Cardiac muscle cell (in vitro differentiated cells and primary cell): ENCODE measurements around the gene GLCCI1. TPM values are rescaled to one million over a fixed set of nuclear protein-coding genes. Genes with fewer than 3 reads are reported as not detected.
"Not testable (repeated sequence)": the region's sequence is repeated elsewhere in the genome, so short reads cannot be mapped to it uniquely, and the experiment has no call there.

Source experiments
- DNase-seq, 2 donors: peaks; one replicate each; pipeline versions ENCODE4 v3.0.0 to v3.0.0-alpha.2; 2010 to 2017; ENCODE audit warnings: low read depth in 1 of 2, low spot score in 1 of 2
- H3K27ac ChIP-seq: fragments of 200-600 bp; sonication (generic); 2 replicates; pipeline ENCODE4 v1.5.1; 2016
- H3K27me3 ChIP-seq: fragments of 200-600 bp; sonication (generic); 2 replicates; pipeline ENCODE4 v1.6.0; 2016; ENCODE audit warnings: control low read depth
- H3K36me3 ChIP-seq: fragments of 200-600 bp; sonication (generic); 2 replicates; pipeline ENCODE4 v1.5.1; 2016; ENCODE audit warnings: control low read depth
- H3K4me1 ChIP-seq: fragments of 200-600 bp; sonication (generic); 2 replicates; pipeline ENCODE4 v1.8.1; 2017; ENCODE audit warnings: low read depth, mild to moderate bottlenecking, mixed run types
- H3K4me3 ChIP-seq: fragments of 200-600 bp; sonication (generic); 2 replicates; pipeline ENCODE4 v1.5.1; 2016; ENCODE audit warnings: mild to moderate bottlenecking
- H3K9me3 ChIP-seq: fragments of 200-600 bp; sonication (generic); 2 replicates; pipeline ENCODE4 v1.5.1; 2017; ENCODE audit warnings: low read depth, mild to moderate bottlenecking, control low read depth
- CTCF ChIP-seq: IDR thresholded peaks from 2 replicates; pipeline ENCODE4 v1.5.1; 2012; ENCODE audit warnings: low read depth, mild to moderate bottlenecking, low read length
- polyA plus RNA-seq: library from polyadenylated mRNA; unstranded; fragments of >200 nt; fragmentation: Nextera tagmentation; extraction: Ambion mirVana; gene quantifications from 2 replicates; pipeline ENCODE4 v1.2.1, GENCODE V29; 2016
- total RNA-seq: library from RNA; depleted of rRNA; stranded (reverse); fragments of >200 nt; gene quantifications from 2 replicates; pipeline ENCODE4 v1.2.3, GENCODE V29; 2016

GLCCI1 gene
- total and polyA plus RNA-seq, 2 experiments from 2014 or later, result 8.6 to 16.4 TPM

GRCh38 chr7:7989133-7989532, 20.5 kb downstream of the GLCCI1 start:
- TF ChIP-seq CTCF, result no peak
- no peaks in the 10 kb centered on the region for H3K9me3 ChIP-seq
- H3K36me3 ChIP-seq, result no peaks in the 10 kb centered on the region
- H3K4me1 ChIP-seq, result peaks cover 9% of the 10 kb centered on the region
- no peaks in the 10 kb centered on the region for H3K27me3 ChIP-seq
- H3K27ac ChIP-seq, result no peak overlapping the region
- no peak for DNase-seq
- H3K4me3 ChIP-seq, result no peak overlapping the region

DNA sequence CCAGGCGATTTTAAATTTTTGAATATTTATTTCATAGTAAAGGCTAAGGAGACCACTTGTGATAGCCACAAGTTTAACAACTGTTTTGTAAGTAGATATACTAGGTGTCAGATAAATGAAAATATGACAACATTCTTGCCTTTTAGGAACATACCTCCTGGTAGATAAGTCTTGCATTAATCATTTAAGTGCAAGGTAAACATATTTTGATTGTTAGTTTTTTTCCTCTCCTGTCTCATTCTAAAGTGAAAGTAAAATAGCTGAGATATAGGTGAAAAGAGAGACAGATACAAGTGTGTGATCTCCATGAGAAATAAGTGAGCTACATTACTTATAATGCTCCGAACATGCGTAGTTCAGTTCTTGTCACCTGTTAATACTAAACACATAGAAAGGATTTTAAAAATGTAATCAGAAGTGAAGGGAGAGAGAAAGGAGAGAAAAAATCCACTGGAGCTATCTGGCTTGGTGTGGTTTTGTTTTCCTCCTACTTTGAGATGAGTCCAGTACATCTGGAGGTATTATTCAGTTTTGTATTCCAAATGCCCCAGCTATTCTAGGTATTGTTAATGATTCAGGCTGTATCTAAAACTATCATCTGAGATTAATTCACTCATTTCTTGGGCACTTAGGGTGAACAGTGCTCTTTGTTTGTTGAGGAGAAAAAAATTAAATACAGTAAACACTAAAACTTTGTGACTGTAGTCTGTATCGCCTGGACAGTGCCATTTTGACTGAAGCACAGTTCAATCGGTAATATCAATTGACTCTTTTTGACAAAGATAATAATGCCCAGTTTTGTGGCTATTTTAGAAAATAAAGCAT, 21.2 kb downstream of the GLCCI1 start:
- H3K4me3 ChIP-seq, result no peak overlapping the region
- no peaks in the 10 kb centered on the region for H3K36me3 ChIP-seq
- H3K27me3 ChIP-seq, result no peaks in the 10 kb centered on the region
- no peak overlapping the region for H3K27ac ChIP-seq
- TF ChIP-seq CTCF, result no peak
- no peak for DNase-seq
- H3K4me1 ChIP-seq, result peaks cover 9% of the 10 kb centered on the region
- H3K9me3 ChIP-seq, result no peaks in the 10 kb centered on the region

DNA sequence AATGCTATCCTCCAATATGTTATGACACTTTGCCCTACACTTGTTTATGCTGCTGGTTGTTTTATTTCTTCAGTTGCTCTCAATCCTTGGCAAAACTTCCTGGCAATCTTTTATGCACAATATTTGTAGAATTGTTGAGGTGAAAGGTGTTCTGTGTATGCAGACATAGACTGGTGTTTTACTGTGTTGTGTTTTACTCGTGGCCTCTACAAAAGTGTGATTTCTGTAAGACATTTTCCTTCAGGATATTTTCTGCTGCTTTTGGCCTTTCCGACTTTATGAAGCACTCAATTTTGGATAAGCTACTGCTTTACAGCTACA, 21.8 kb downstream of the GLCCI1 start:
- Histone ChIP-seq H3K27ac (no peak overlapping the region), H3K36me3 (no peaks in the 10 kb centered on the region), H3K4me3 (no peak overlapping the region), H3K9me3 (no peaks in the 10 kb centered on the region), H3K4me1 (peaks cover 9% of the 10 kb centered on the region), H3K27me3 (no peaks in the 10 kb centered on the region)
- no peak for TF ChIP-seq CTCF
- DNase-seq, result no peak

DNA sequence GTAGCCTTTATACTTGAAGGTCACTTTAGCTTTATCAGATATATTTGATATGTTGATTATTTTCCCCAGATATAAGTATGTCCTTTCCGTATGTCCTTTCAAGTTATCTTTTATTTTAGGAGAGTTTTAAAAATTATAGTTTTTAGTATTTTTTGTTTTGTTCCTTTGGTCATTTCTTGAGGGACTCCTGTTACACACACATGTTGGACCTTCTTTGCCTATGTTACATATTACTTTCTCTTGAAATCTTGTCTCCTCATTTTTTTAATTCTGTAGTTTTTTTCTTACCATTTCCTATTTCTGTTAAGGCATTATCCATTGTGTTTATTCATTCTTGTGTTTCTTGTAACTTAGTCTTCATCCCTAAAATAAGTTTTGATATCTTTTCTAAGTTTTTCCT, 23.9 kb downstream of the GLCCI1 start:
- Histone ChIP-seq H3K36me3 (no peaks in the 10 kb centered on the region), H3K9me3 (no peaks in the 10 kb centered on the region), H3K27me3 (no peaks in the 10 kb centered on the region), H3K4me1 (peaks cover 9% of the 10 kb centered on the region), H3K27ac (no peak overlapping the region), H3K4me3 (no peak overlapping the region)
- TF ChIP-seq CTCF, result no peak
- peak in 1 of 2 donors; percentile 14 for DNase-seq

DNA sequence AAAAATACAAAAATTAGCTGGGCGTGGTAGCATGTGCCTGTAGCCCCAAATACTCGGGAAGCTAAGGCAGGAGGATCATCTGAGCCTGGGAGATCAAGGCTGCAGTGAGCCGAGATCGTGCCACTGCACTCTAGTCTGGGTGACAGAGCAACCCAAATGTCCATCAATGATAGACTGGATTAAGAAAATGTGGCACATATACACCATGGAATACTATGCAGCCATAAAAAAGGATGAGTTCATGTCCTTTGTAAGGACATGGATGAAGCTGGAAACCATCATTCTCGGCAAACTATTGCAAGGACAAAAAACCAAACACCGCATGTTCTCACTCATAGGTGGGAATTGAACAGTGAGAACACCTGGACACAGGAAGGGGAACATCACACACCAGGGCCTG, 26.8 kb downstream of the GLCCI1 start:
- not testable (repeated sequence) for H3K9me3 ChIP-seq, H3K36me3 ChIP-seq, H3K4me1 ChIP-seq, H3K27ac ChIP-seq, H3K4me3 ChIP-seq, H3K27me3 ChIP-seq, DNase-seq

- no peak for TF ChIP-seq CTCF
- no peaks in the 10 kb centered on the region for H3K36me3 ChIP-seq
These were observed 28.0 kb downstream of the GLCCI1 start for GRCh38 chr7:7996568-7996967.

More at GRCh38 chr7:7996568-7996967, 28.0 kb downstream of the GLCCI1 start:
- Histone ChIP-seq H3K27ac (no peak overlapping the region), H3K4me1 (no peaks in the 10 kb centered on the region), H3K27me3 (no peaks in the 10 kb centered on the region), H3K9me3 (no peaks in the 10 kb centered on the region), H3K4me3 (no peak overlapping the region)
- DNase-seq, result no peak
